GM18907 (cell line): ENCODE data around the gene SLC36A1.
"Not testable (repeated sequence)": the region's sequence is repeated elsewhere in the genome, so short reads cannot be mapped to it uniquely, and the experiment has no call there.

Experiments
- ATAC-seq: cut with Tn5 transposase; IDR thresholded peaks from one replicate; pipeline ENCODE4 v1.9.1; 2021; ENCODE audit warnings: mild to moderate bottlenecking, moderate library complexity; ENCODE audit not compliant: unreplicated experiment

Gene SLC36A1

DNA sequence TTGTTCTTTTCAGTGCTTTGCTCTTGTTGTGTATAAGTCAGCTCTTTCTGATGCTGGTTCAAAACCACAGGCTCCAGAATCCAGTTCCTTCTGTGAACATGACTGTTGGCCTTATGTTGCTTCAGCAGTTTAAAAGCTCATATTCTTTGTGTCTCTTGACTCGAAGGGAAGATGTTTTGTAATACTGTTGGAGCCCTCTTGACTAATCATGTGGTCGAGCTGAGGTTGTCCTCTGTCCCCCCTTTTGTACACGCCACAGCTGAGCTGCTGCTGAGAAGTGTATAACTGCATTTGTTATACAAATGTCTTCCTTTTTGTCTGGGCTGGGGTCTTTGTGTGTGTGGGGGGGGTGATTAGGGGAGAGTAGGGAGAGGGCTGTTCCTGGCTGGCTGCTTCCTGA lies 35.8 kb downstream of the SLC36A1 start:
- no peak for ATAC-seq

DNA sequence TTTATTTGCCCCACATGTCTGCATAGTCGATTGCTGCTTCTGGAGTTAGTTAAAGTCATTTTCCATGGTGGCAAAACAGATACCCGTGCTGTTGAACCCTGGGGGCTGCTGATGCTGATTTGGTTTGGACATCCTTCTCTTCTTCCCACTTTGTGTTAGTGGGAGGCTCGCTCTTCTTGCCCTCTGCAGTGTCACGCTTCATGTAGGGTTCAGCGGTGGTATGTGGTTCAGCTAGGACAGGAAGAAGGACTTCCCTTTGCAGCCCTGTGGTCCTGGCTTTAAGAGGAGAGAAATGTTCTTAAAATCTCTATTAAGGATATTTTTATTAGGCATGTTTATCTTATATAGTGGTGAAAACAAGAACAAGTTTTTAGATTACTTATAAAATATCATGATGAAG lies 36.2 kb downstream of the SLC36A1 start:
- ATAC-seq, result no peak

DNA sequence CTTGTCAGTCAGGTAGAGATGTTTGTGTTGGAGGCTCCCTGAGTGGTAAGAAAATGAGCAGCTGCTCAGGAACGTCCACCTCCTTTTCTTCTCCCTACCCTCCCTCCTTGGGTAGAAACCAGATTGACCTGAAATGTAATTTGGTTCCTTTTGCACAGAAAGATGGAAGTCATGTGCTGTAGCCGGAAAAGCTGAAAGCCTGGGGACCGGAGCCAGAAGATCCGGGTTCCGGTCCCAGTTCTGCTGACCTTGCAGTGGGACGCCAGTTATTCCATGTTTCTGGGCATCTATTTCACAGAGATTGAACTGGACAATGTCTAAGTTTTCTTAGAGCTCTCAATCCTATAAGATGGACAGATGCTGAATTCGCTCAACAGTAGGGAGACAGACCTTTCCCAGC lies 40.1 kb downstream of the SLC36A1 start:
- no peak for ATAC-seq

DNA sequence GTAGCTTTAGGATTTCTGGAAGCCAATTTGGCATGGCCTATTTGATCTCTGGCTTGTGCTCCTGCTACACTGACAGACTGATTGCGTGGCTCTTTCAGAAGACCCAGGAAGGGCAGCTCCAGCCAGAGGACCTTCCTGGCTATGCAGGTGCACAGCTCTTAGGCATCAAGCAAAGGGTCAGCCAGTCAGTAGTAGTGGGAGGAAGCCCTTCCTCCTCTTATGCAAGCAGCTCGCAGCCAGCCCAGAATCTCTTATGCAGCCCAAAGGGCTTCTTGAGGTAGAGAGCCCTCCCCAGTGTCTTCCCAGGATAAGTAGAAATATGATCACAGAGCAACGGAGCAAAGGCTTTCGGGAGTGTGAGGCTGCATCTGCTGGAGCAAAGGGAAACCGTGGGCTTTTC lies 43.2 kb downstream of the SLC36A1 start:
- ATAC-seq, result no peak

DNA sequence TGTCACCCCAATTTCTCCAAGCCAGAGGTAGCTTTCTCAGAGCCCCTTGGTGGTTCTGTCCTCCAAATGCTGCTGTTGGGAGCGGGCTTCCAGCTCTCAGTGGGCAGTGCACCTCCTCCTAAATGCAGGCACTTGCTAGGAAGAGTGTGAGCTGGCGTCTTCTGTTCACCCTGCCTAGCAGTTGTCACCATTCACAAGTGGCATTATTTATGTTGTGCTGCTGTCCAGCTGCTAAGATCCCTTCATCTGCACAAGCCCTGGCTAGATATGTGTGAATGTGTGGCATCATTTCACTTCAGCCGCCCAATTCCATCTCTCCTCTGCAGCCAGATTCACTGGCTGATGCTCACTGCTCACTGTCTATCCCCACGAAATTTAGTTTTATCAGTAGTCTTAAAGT lies 43.7 kb downstream of the SLC36A1 start:
- no peak for ATAC-seq

DNA sequence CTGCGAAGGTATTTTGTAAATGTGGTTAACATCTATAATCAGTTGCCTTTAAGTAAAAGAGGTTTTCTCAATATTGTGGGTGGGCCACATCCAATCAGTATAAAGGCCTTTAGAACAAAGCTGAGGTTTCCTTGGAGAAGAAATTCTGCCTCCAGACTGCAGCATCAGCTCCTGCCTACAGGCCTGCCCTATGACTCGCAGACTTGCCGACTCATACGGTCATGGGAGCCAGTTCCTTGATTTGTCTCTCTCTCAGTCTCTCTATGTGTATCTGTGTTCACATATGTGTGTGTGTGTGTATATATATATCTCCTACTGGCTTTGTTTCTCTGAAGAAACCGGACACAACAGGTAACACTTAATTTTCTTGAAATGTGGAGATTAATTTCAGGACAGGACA lies 45.3 kb downstream of the SLC36A1 start:
- no peak for ATAC-seq

DNA sequence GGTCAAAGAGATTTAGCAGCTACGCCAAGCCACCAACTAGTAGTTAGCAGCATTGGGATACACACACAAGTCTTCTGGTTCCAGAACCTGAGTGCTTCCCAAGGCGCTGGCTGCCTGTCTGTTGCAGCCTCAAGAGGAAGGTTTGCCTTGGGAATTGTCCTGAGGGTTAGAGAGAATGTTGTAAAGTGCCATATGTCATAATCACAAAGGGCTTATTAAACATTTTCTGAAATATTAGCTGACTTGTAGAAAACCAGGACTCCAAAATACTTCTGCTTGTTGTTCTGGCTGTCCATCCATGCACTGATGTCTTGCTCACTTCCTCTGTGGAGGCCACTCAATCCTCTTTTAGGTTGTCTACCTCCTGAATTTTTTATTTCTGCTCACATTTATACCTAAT lies 46.3 kb downstream of the SLC36A1 start:
- no peak for ATAC-seq

DNA sequence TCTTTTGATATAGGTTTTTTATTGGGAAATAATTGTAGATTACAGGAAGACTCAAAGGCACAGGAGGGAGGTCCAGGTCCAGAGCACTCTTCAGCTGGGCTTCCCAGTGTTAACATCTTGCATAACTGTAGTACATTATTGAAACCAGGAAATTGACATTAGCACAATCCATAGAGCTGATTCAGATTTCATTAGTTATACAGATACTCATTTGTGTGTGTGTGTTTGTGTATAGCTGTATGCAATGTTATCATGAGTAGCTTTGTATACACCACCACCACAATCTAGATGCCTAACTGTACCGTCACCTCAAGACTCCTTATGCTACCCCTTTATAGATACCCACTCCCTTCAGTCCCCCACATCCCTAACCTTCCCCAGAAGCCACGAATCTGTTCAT lies 47.9 kb downstream of the SLC36A1 start:
- no peak for ATAC-seq

DNA sequence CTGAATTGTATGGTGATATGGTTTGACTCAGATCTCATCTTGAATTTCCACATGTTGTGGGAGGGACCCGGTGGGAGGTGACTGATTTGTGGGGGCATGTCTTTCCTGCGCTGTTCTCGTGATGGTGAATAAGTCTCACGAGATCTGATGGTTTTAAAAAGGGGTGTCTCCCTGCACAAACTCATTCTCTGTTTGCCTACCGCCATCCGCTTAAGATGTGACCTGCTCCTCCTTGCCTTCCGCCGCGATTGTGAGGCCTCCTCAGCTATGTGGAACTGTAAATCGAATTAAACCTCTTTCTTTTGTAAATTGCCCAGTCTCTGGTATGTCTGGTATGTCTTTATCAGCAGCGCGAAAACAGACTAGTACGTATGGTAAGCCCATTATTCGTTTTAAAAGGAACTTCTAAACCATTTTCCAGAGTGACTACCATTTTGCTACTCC lies 48.7 kb downstream of the SLC36A1 start:
- ATAC-seq, result no peak

DNA sequence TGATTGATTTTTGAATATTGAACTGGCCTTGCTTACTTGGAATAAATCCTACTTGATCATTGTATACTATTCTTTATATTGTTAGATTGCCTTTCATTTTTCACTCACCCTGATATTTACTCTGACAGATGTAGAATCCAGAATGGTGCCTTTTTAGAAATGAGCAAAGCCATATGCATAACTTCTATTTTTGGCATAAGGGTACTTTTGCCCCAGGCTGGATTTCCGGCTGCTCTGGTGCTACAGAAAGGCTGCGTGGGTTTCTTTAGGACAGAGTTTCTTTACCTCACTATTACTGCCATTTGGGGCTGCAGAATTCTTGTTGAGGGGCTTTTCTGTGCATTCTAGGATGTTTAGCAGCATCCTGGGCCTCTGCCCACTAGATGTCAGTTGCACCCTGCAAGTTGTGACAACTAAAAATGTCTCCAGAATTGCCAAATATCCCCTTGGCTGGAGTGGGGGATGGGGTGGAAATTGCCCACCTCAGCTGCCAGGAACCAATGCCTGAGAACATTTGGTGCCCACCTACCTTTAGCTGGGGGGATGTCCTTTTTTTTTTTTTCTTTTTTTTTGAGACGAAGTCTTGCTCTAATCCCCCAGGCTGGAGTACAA lies 50.1 kb downstream of the SLC36A1 start:
- ATAC-seq, result no peak

DNA sequence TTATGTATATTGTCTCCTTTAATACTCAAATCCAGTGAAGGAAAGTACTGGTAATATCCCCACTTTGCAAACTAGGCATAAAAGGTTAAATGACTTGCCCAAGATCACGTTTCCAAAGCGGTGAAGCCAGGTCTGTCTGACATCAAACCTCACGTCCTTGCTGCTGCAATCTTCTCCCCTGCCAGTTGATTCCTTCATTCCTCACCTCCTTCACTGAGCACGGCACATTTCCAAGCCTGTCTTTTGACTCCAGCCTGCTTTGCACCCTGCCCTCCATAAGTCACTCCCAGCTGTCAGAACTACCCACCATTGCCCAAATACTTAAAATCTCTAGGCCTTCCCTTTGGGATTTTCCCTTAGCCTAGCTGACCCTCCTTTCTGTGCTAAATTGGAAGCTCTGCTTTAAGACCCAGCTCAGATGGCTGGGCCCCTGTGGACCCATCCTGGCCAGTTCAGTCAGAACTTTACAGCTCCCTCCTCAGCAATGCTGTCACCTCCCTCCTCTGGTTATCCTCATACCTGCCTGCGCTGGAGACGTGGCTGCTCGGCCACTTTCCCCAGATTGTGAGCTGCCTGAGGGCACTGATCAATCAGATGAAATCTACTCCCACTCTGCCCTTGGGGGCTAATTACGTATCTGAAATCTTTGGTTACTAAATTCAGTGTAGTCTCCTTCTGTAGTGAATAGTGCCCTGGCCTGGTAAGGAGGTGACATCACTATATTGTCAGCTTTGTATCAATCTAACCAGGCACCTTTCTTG lies 51.2 kb downstream of the SLC36A1 start:
- no peak for ATAC-seq

DNA sequence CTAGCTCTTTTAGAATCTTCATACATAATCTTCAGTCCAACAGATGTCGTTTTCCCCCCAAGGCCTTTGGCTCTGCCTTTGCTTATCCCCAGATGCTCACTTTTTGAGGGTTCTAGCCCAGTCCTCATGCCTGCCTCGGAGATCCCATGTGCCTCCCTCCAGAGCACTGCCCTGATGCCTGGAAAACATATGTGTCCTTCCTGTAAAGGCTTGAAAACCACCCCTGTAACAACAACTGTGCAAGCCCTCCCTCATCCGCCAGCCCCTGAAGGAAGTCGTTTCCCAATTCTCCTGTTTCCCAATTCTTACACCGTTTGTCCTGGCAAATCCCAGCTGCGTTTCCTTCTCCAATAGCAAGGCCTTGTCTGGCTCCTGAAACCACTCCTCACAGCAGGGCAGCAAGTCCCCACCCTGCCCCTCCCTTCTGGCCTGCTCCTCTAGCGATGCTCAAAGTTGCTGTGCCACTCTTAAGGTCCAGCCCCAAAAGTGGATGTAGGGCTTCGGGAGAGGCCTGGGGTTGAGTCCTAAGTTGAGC lies 52.2 kb downstream of the SLC36A1 start:
- no peak for ATAC-seq

DNA sequence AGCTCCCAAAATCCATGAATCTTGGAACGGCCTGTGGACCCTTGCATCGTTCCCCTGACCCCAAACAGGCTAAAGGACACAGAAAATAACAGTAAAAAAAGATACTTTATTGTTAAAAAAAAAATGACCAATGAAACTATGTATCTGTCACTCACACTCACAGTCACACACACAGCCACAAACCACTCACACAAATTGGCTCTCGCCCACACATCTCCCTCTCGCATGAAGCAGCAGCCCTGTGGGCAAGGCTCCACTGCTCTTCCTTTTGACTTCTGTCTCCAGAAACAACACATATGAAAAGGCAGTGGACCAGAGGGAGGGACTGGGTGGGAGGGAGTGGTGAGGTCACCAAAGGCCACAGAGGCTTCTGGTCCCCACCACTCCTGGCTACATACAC lies 56.6 kb downstream of the SLC36A1 start:
- no peak for ATAC-seq

DNA sequence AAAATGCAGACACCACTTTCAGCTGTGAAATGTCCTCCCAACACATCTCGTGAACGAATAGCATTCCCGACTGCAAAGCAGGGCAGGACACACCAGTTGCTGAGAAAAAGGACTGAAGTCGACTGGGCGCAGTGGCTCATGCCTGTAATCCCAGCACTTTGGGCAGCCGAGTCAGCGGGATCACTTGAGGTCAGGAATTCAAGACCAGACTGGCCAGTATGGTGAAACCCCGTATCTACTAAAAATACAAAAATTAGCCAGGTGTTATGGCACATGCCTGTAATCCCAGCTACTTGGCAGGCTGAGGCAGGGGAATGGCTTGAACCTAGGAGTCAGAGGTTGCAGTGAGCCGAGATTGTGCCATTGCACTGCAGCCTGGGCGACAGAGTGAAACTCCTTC lies 60.9 kb downstream of the SLC36A1 start:
- not testable (repeated sequence) for ATAC-seq

DNA sequence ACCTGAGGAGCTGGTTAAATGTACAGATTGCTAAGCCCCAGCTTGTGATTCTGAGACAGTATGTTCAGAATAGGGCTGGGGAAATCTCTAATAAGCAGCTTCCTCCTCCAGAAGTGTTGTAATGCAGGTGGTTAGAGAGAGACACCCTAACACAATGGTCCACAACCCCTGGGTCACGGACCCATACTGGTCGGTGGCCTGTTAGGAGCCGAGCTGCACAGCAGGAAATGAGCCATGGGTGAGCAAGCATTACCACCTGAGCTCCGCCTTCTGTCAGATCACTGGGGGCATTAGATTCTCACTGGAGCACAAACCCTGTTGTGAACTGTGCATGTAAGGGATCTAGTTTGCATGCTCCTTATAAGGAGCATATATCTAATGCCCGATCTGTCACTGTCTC lies 61.8 kb downstream of the SLC36A1 start:
- no peak for ATAC-seq

DNA sequence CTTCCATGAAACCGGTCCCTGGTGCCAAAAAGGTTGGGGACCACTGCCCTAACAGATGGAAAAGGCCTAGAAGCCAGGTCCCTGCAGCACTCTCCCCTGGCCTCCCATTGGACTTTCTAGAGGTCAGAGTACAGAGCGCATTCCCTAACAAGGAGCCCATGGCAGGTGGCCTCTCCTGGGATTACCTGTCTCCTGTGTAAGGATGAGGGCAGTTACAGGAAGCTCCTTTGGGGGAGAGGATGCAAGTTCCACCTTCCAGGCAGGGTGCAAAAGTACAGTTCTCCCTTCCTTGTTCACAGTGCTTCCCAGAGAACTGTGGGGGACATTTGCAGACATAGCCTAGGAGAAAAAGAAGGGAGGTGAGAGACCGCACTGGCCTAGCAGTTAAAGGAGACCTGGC lies 62.4 kb downstream of the SLC36A1 start:
- no peak for ATAC-seq

DNA sequence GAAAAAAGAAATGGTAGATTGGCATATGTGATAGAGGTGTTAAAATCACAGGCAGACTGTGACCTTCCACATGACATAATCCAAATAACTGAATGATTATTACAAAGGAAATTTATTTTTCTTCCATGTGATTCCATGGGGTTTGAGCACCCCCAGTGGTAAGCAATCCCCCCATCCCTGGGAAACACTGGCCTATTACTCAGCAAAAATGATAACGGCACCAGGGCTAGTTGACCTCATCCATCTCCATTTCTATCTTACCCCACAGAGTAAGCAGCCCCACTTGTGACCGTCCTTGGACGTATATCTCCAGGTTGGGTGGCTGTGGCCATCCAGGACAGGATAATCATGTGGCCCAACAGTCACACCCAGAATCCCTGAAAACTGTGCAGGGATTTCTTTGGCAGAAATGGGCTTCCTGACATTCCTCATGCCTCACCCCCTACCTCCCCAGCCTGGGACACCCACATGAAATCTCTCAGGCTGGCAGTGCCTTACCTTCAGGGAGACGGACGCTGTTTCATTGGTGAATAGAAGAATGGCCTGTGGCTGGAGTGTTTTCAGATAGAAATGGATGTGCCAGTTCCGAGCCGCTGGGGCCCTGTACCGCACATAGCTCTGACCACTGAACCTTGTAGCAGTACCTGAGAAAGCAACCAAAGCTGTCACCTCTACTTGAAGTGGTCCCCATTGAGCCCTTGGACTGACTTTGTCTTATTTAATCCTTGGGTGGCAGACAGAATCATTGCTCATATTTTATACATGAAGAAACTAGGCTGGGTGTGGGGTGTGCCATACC lies 69.9 kb downstream of the SLC36A1 start:
- ATAC-seq, result no peak

DNA sequence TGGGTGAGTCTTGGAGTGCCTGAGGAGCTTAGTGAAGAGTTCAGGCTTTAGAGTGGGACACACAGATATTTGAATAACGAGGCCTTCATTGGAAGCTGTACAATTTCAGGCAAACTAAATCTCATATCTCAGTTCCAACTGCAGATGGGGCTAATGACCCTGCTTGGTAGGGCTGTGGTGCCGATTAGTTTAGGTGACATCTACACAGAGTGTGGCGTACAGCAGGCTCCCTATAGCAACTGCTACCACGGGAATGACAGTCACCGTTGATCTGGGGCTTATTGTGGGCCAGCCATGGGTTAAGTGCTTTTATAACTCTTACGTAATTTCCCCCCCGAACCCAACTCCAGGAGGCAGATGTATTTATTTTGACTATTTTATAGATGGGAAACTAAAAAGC lies 72.9 kb downstream of the SLC36A1 start:
- ATAC-seq, result no peak

DNA sequence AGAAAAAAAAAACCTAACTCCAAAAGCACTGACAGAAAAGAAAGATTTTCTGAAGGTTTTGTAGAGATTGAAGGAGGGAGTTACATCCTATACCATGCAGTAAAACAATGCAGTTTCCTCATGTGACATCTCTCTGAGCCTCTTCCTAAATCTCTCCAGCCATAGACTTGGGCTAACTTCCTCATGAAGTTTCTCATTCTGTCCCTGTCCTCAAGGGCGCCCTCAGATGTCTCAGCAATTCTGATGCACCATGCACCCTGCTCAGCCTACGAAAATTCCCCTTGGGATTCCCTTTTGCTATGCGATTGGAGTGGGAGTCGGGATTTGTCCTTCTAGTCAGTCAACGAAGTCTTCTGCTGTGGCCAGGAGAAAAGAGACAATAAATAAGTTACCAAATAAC lies 74.8 kb downstream of the SLC36A1 start:
- ATAC-seq, result no peak

DNA sequence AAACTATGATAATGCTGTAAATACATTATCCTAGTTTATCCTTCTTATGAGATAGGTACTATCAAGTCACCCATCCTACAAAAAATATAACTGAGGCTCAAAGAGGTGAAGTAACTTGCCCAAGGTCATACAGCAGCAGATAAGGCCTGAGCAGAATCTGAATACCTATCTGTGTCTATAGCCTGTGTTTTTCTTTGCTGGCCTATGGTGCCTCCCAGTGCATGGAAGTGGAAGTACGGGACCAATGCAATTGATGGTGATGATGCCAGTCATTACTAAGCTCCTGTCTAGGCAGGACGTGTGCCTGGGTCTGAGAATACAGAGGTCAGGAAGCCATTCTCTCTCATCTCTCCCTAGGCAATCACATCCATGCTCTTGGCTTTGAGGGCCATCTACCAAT lies 75.9 kb downstream of the SLC36A1 start:
- ATAC-seq, result peak; percentile 88

DNA sequence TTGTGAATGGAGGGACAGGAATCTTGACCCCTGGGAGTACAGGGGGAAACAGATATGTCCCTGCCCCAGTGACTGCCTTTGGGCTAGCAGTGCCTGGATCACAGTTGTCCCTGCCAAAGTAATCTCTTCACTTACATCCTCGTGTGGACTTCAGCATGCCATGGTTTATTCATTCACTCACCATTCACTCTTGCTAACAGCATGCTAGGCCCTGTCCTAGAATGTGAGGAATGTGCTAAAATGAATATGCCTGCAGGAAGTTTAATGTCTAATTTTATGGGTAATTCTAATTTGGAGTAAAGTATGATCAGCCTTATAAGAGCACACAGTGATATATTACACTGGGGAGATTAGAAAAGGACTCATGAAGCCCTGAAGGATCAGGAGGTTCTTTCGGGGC lies 80.8 kb downstream of the SLC36A1 start:
- no peak for ATAC-seq

DNA sequence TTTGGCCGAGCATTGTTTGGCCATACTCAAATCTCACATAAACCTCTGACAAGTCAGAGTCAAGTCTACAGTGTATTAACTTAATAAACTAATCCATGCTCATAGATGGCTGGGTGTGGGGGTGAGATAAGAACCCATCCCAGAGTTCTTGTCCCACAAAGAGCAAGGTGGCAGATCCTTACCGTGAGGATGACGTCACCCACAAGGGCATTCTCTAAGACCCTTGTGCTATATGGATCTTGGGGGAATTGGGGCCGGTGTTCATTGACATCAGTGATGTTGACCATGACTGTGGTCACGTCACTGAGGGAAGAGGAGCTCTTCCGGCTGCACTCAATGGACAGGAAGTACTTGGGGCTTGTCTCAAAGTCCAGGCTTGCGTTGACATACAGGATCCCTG lies 81.6 kb downstream of the SLC36A1 start:
- ATAC-seq, result no peak
